Mesenchymal stem cell (in vitro differentiated cells and primary cell): ENCODE data around the gene HNF4A.

Source experiments
- DNase-seq: peaks from one replicate; pipeline ENCODE4 v3.0.0-alpha.2; 2013
- H2AFZ ChIP-seq: one replicate; pipeline ENCODE4 v1.6.1; 2013; ENCODE audit warnings: low read depth, mild to moderate bottlenecking, control low read depth, inconsistent platforms, low read length, moderate library complexity
- H2AK5ac ChIP-seq: 2 replicates; pipeline ENCODE4 v1.6.1; 2013; ENCODE audit warnings: low read length, moderate library complexity, mild to moderate bottlenecking, inconsistent platforms; ENCODE audit not compliant: severe bottlenecking
- H2BK120ac ChIP-seq: one replicate; pipeline ENCODE4 v1.6.1; 2013; ENCODE audit warnings: low read depth, mild to moderate bottlenecking, inconsistent platforms, low read length, moderate library complexity
- H2BK12ac ChIP-seq, 2 experiments: one replicate each; pipeline ENCODE4 v1.6.1; 2013; ENCODE audit warnings: inconsistent platforms in 2 of 2, low read length in 2 of 2, mild to moderate bottlenecking in 2 of 2, moderate library complexity in 2 of 2, control low read depth in 1 of 2
- H2BK15ac ChIP-seq: one replicate; pipeline ENCODE4 v1.6.1; 2013; ENCODE audit warnings: mild to moderate bottlenecking, low read depth, inconsistent platforms; ENCODE audit not compliant: poor library complexity, severe bottlenecking
- H2BK5ac ChIP-seq: 2 replicates; pipeline ENCODE4 v1.6.1; 2013; ENCODE audit warnings: low read depth, mild to moderate bottlenecking, low read length, control low read depth, inconsistent platforms; ENCODE audit not compliant: poor library complexity, severe bottlenecking
- H3K14ac ChIP-seq, 2 experiments: one replicate each; pipeline ENCODE4 v1.6.1; 2013; ENCODE audit warnings: inconsistent platforms in 2 of 2, low read length in 2 of 2, control low read depth in 1 of 2, mild to moderate bottlenecking in 1 of 2, moderate library complexity in 1 of 2
- H3K18ac ChIP-seq, 2 experiments: one replicate each; pipeline ENCODE4 v1.6.1; 2013; ENCODE audit warnings: inconsistent platforms in 2 of 2, low read length in 2 of 2, control low read depth in 1 of 2, low read depth in 1 of 2, mild to moderate bottlenecking in 1 of 2
- H3K23ac ChIP-seq, 2 experiments: one replicate each; pipeline ENCODE4 v1.6.1; 2013; ENCODE audit warnings: inconsistent platforms in 2 of 2, low read length in 2 of 2, mild to moderate bottlenecking in 2 of 2, moderate library complexity in 2 of 2, control low read depth in 1 of 2
- H3K27ac ChIP-seq: 2 replicates; pipeline ENCODE4 v1.5.1; 2013; ENCODE audit warnings: mild to moderate bottlenecking, moderate library complexity, low read length, control low read depth, inconsistent platforms; ENCODE audit not compliant: poor library complexity, severe bottlenecking
- H3K27me3 ChIP-seq, 2 experiments: 2 replicates each; pipeline versions ENCODE4 v1.6.1 to v1.7.0; 2013; ENCODE audit warnings: low read length in 2 of 2, mild to moderate bottlenecking in 2 of 2, moderate library complexity in 2 of 2, control low read depth in 1 of 2, inconsistent platforms in 1 of 2; ENCODE audit not compliant: control insufficient read depth in 1 of 2, insufficient read depth in 1 of 2
- H3K36me3 ChIP-seq, 2 experiments: 2 replicates each; pipeline versions ENCODE4 v1.6.1 to v1.7.0; 2013; ENCODE audit warnings: low read length in 2 of 2, control low read depth in 1 of 2, inconsistent platforms in 1 of 2, low read depth in 1 of 2, mild to moderate bottlenecking in 1 of 2; ENCODE audit not compliant: insufficient read depth in 2 of 2, control insufficient read depth in 1 of 2
- H3K4ac ChIP-seq, 2 experiments: one replicate each; pipeline ENCODE4 v1.6.1; 2013; ENCODE audit warnings: inconsistent platforms in 2 of 2, low read length in 2 of 2, mild to moderate bottlenecking in 2 of 2, moderate library complexity in 2 of 2, control low read depth in 1 of 2, low read depth in 1 of 2
- H3K4me1 ChIP-seq: 2 replicates; pipeline ENCODE4 v1.6.1; 2013; ENCODE audit warnings: low read depth, low read length, control low read depth; ENCODE audit not compliant: control insufficient read depth, insufficient read depth
- H3K4me2 ChIP-seq: 2 replicates; pipeline ENCODE4 v1.6.1; 2013; ENCODE audit warnings: low read length, mild to moderate bottlenecking, inconsistent platforms; ENCODE audit not compliant: poor library complexity, severe bottlenecking
- H3K4me3 ChIP-seq, 2 experiments: 2 replicates each; pipeline versions ENCODE4 v1.5.1 to v1.7.0; 2013; ENCODE audit warnings: low read length in 2 of 2, mild to moderate bottlenecking in 2 of 2, control low read depth in 1 of 2, low read depth in 1 of 2; ENCODE audit not compliant: insufficient read depth in 1 of 2
- H3K79me1 ChIP-seq: replicated peaks from 2 replicates; pipeline ENCODE4 v1.6.1; 2013; ENCODE audit warnings: mild to moderate bottlenecking, control low read depth, low read length, inconsistent platforms; ENCODE audit not compliant: poor library complexity, severe bottlenecking
- H3K9ac ChIP-seq: 2 replicates; pipeline ENCODE4 v1.7.0; 2013; ENCODE audit warnings: mild to moderate bottlenecking, low read length, moderate library complexity
- H3K9me3 ChIP-seq: 2 replicates; pipeline ENCODE4 v1.7.0; 2013; ENCODE audit warnings: mild to moderate bottlenecking, low read length; ENCODE audit not compliant: control insufficient read depth
- H4K8ac ChIP-seq: one replicate; pipeline ENCODE4 v1.6.1; 2013; ENCODE audit warnings: inconsistent platforms, mild to moderate bottlenecking, low read length, moderate library complexity
- H4K91ac ChIP-seq: one replicate; pipeline ENCODE4 v1.6.1; 2013; ENCODE audit warnings: mild to moderate bottlenecking, low read length, inconsistent platforms
- WGBS: methylation state at CpG from one replicate; pipeline ENCODE4 v1.1.7; 2013; ENCODE audit warnings: mixed read lengths; 5-methylcytosine and 5-hydroxymethylcytosine counted together

HNF4A gene

GRCh38 chr20:44448753-44449546 lies 93.5 kb downstream of the HNF4A start:
- Histone ChIP-seq H3K4me2 (no peak overlapping the region), H3K27ac (no peak overlapping the region), H3K9ac (no peak overlapping the region), H3K23ac (no peak overlapping the region), H4K91ac (no peak overlapping the region), H3K79me1 (no peaks in the 10 kb centered on the region), H3K36me3 (no peaks in the 10 kb centered on the region), H3K4me3 (no peak overlapping the region), H3K4me1 (no peaks in the 10 kb centered on the region), H3K18ac (no peak overlapping the region), H2AFZ (no peak overlapping the region), H3K4ac (no peak overlapping the region), H2BK120ac (no peak overlapping the region), H2AK5ac (no peak overlapping the region), H3K27me3 (peaks cover 19 to 41% of the 10 kb centered on the region in 2 experiments), H3K9me3 (no peaks in the 10 kb centered on the region), H2BK15ac (no peak overlapping the region), H2BK12ac (no peak overlapping the region), H3K14ac (no peak overlapping the region), H4K8ac (no peak overlapping the region), H2BK5ac (no peak overlapping the region)
- no peak for DNase-seq
- WGBS: 71% methylated on average over 9 of the region's 9 CpGs

- Histone ChIP-seq H2BK5ac (no peak overlapping the region), H3K4me2 (no peak overlapping the region), H4K91ac (no peak overlapping the region), H3K23ac (no peak overlapping the region), H2AFZ (no peak overlapping the region), H3K27ac (no peak overlapping the region), H2AK5ac (no peak overlapping the region), H3K9ac (no peak overlapping the region), H3K27me3 (peaks cover 18 to 41% of the 10 kb centered on the region in 2 experiments), H4K8ac (no peak overlapping the region), H2BK120ac (no peak overlapping the region), H3K4ac (no peak overlapping the region), H3K79me1 (no peaks in the 10 kb centered on the region), H3K4me1 (peaks cover 4% of the 10 kb centered on the region), H3K14ac (no peak overlapping the region), H2BK15ac (no peak overlapping the region), H3K36me3 (no peaks in the 10 kb centered on the region), H2BK12ac (no peak overlapping the region), H3K18ac (no peak overlapping the region), H3K9me3 (no peaks in the 10 kb centered on the region), H3K4me3 (no peak overlapping the region)
- no peak for DNase-seq
- 86% methylated on average over 7 of the region's 7 CpGs for WGBS
Measured at GRCh38 chr20:44449864-44450263, 94.4 kb downstream of the HNF4A start.

- no peak overlapping the region for H3K14ac ChIP-seq
- no peak overlapping the region for H2BK12ac ChIP-seq
- no peaks in the 10 kb centered on the region for H3K36me3 ChIP-seq
- H3K9ac ChIP-seq: no peak overlapping the region
- H3K4me3 ChIP-seq: no peak overlapping the region
- DNase-seq: no peak
- H3K23ac ChIP-seq: no peak overlapping the region
- H3K4me1 ChIP-seq: peaks cover 4% of the 10 kb centered on the region
- H3K79me1 ChIP-seq: no peaks in the 10 kb centered on the region
- peak overlapping the region in 1 of 2 experiments; percentile 74 for H3K18ac ChIP-seq
- H2BK15ac ChIP-seq: no peak overlapping the region
- no peaks in the 10 kb centered on the region for H3K9me3 ChIP-seq
- H2BK5ac ChIP-seq: no peak overlapping the region
- H3K27me3 ChIP-seq: peaks cover 12 to 38% of the 10 kb centered on the region in 2 experiments
- H2AFZ ChIP-seq: no peak overlapping the region
- H4K91ac ChIP-seq: no peak overlapping the region
- no peak overlapping the region for H3K4me2 ChIP-seq
- no peak overlapping the region for H2AK5ac ChIP-seq
- no peak overlapping the region for H3K27ac ChIP-seq
- 58% methylated on average over 3 of the region's 3 CpGs for WGBS
- no peak overlapping the region for H2BK120ac ChIP-seq
- no peak overlapping the region for H4K8ac ChIP-seq
- no peak overlapping the region for H3K4ac ChIP-seq
Measured at GRCh38 chr20:44450281-44450889, 94.9 kb downstream of the HNF4A start.

- WGBS: 81% methylated on average over 7 of the region's 7 CpGs
- Histone ChIP-seq H3K4ac (peak overlapping the region in 1 of 2 experiments; percentile 68), H4K91ac (no peak overlapping the region), H3K4me1 (peaks cover 4% of the 10 kb centered on the region), H2AFZ (no peak overlapping the region), H3K27me3 (peaks cover 11 to 35% of the 10 kb centered on the region in 2 experiments), H3K23ac (no peak overlapping the region), H3K14ac (no peak overlapping the region), H3K18ac (no peak overlapping the region), H2BK12ac (peak overlapping the region in 1 of 2 experiments; percentile 74), H2BK15ac (peak overlapping the region; percentile 12), H2BK5ac (no peak overlapping the region), H3K4me2 (no peak overlapping the region), H3K36me3 (no peaks in the 10 kb centered on the region), H3K9me3 (no peaks in the 10 kb centered on the region), H3K4me3 (no peak overlapping the region), H3K79me1 (no peaks in the 10 kb centered on the region), H4K8ac (no peak overlapping the region), H2BK120ac (no peak overlapping the region), H2AK5ac (no peak overlapping the region), H3K9ac (no peak overlapping the region), H3K27ac (no peak overlapping the region)
- DNase-seq: no peak
Measured at GRCh38 chr20:44450903-44451450, 95.5 kb downstream of the HNF4A start.
